ENCODE results near the gene PDE2A.

DNA sequence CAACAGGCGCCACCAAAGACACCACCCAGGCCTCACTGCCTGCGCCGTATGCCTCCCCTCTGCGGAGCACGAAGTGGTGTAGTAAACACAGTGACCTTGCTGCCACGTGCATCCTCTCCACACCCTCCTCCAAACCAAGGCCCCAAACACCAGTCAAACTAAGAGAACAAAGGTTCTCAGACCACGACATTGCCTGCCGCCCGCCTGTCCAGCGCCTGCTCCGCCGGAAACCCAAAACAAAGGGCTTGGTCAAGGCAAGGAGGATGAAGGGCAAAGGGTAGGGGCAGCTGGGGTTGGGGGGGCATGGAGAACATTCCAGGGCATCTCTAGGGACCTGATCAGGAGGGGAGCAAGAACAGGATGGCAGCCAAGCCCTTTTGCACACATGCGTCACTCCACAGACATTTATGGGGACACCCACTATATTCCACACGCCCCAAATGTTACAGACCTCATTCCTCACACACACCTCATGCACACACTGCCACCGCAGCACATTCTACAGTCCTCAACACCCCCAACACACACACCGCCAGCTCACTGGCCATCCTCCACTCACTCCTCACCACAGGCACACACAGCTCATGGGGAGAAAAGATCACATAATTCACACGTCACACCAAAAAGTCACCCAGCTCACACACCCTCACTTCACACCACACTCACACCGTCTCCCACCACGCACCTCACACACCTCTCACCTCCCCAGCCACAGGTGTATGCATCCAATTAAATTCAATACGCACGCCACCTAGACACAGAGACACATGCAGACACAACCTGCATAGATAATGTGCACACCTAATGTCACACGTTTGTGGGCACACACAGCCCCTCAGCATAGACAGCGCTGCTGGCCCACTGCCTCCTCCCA, 34.5 kb downstream of the PDE2A start:
- TF ChIP-seq, protein P1, sequence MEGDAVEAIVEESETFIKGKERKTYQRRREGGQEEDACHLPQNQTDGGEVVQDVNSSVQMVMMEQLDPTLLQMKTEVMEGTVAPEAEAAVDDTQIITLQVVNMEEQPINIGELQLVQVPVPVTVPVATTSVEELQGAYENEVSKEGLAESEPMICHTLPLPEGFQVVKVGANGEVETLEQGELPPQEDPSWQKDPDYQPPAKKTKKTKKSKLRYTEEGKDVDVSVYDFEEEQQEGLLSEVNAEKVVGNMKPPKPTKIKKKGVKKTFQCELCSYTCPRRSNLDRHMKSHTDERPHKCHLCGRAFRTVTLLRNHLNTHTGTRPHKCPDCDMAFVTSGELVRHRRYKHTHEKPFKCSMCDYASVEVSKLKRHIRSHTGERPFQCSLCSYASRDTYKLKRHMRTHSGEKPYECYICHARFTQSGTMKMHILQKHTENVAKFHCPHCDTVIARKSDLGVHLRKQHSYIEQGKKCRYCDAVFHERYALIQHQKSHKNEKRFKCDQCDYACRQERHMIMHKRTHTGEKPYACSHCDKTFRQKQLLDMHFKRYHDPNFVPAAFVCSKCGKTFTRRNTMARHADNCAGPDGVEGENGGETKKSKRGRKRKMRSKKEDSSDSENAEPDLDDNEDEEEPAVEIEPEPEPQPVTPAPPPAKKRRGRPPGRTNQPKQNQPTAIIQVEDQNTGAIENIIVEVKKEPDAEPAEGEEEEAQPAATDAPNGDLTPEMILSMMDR (conservative IDR thresholded peaks at IDR 0.05; ENCODE audit: low read depth, low read length), result no peak
- TF ChIP-seq EZH2 (IDR thresholded peaks at IDR 0.05; ENCODE audit: borderline replicate concordance, low read depth, low read length, poor library complexity, severe bottlenecking), result no peak
